H9 (cell line): ENCODE results near the gene TCF4. TPM values are rescaled to one million over a fixed set of nuclear protein-coding genes. Genes with fewer than 3 reads are reported as not detected.

Source experiments
- DNase-seq: peaks from one replicate; pipeline ENCODE4 v3.0.0-alpha.2; 2017
- H2AFZ ChIP-seq: one replicate; pipeline ENCODE4 v1.6.1; 2013; ENCODE audit warnings: mild to moderate bottlenecking, low read length, control low read depth, moderate library complexity
- H2AK5ac ChIP-seq: 2 replicates; pipeline ENCODE4 v1.6.1; 2013; ENCODE audit warnings: low read length, control low read depth, mixed read lengths; ENCODE audit not compliant: insufficient read length
- H2BK120ac ChIP-seq: one replicate; pipeline ENCODE4 v1.6.1; 2013; ENCODE audit warnings: low read depth, mild to moderate bottlenecking, low read length, control low read depth, inconsistent platforms; ENCODE audit not compliant: poor library complexity, severe bottlenecking
- H2BK12ac ChIP-seq: 2 replicates; pipeline ENCODE4 v1.6.1; 2013; ENCODE audit warnings: low read length, control low read depth, mixed read lengths, low read depth; ENCODE audit not compliant: insufficient read length
- H2BK15ac ChIP-seq: 2 replicates; pipeline ENCODE4 v1.6.1; 2013; ENCODE audit warnings: low read depth, low read length, control low read depth
- H2BK20ac ChIP-seq: one replicate; pipeline ENCODE4 v1.6.1; 2013; ENCODE audit warnings: low read depth, mild to moderate bottlenecking, low read length, control low read depth, inconsistent platforms; ENCODE audit not compliant: poor library complexity, severe bottlenecking
- H2BK5ac ChIP-seq: 2 replicates; pipeline ENCODE4 v1.6.1; 2013; ENCODE audit warnings: low read length, control low read depth, mixed read lengths; ENCODE audit not compliant: insufficient read length
- H3K14ac ChIP-seq: 2 replicates; pipeline ENCODE4 v1.6.1; 2013; ENCODE audit warnings: low read length, control low read depth; ENCODE audit not compliant: insufficient read depth
- H3K18ac ChIP-seq: 2 replicates; pipeline ENCODE4 v1.6.1; 2013; ENCODE audit warnings: low read depth, mild to moderate bottlenecking, mixed read lengths, low read length, control low read depth; ENCODE audit not compliant: insufficient read length
- H3K23ac ChIP-seq: 2 replicates; pipeline ENCODE4 v1.6.1; 2013; ENCODE audit warnings: low read length, control low read depth, mixed read lengths, low read depth; ENCODE audit not compliant: insufficient read length
- H3K23me2 ChIP-seq: 2 replicates; pipeline ENCODE4 v1.6.1; 2013; ENCODE audit warnings: low read depth, mild to moderate bottlenecking, mixed read lengths, low read length, control low read depth; ENCODE audit not compliant: insufficient read length, poor library complexity, severe bottlenecking
- H3K27ac ChIP-seq: 2 replicates; pipeline ENCODE4 v1.5.1; 2013; ENCODE audit warnings: low read length, control low read depth, mixed read lengths, low read depth; ENCODE audit not compliant: insufficient read length
- H3K27me3 ChIP-seq: 2 replicates; pipeline ENCODE4 v1.6.1; 2013; ENCODE audit warnings: low read length, control low read depth, inconsistent platforms; ENCODE audit not compliant: insufficient read depth
- H3K4ac ChIP-seq: 2 replicates; pipeline ENCODE4 v1.6.1; 2013; ENCODE audit warnings: low read depth, mild to moderate bottlenecking, control low read depth, inconsistent platforms, low read length, moderate library complexity
- H3K4me1 ChIP-seq: 2 replicates; pipeline ENCODE4 v1.6.1; 2013; ENCODE audit warnings: low read length, control low read depth, inconsistent platforms; ENCODE audit not compliant: insufficient read depth
- H3K4me2 ChIP-seq: 2 replicates; pipeline ENCODE4 v1.6.1; 2013; ENCODE audit warnings: low read length, control low read depth, mixed read lengths; ENCODE audit not compliant: insufficient read length, insufficient read depth
- H3K56ac ChIP-seq: 2 replicates; pipeline ENCODE4 v1.6.1; 2013; ENCODE audit warnings: low read depth, mild to moderate bottlenecking, mixed read lengths, low read length, control low read depth; ENCODE audit not compliant: insufficient read length
- H3K79me1 ChIP-seq: 2 replicates; pipeline ENCODE4 v1.6.1; 2013; ENCODE audit warnings: low read depth, mild to moderate bottlenecking, moderate library complexity, low read length, control low read depth, inconsistent platforms; ENCODE audit not compliant: insufficient read depth, poor library complexity, severe bottlenecking
- H3K79me2 ChIP-seq: 2 replicates; pipeline ENCODE4 v1.6.1; 2013; ENCODE audit warnings: low read length, control low read depth, inconsistent platforms; ENCODE audit not compliant: insufficient read depth
- H3K9ac ChIP-seq: 2 replicates; pipeline ENCODE4 v1.6.1; 2013; ENCODE audit warnings: low read length, control low read depth, mixed read lengths; ENCODE audit not compliant: insufficient read length; ENCODE audit errors: extremely low read depth
- H3K9me3 ChIP-seq: one replicate; pipeline ENCODE4 v1.6.1; 2013; ENCODE audit warnings: low read depth, low read length, inconsistent platforms; ENCODE audit not compliant: control insufficient read depth
- H3T11ph ChIP-seq: one replicate; pipeline ENCODE4 v1.6.1; 2013; ENCODE audit warnings: mild to moderate bottlenecking, low read length, control low read depth, inconsistent platforms
- H4K20me1 ChIP-seq: one replicate; pipeline ENCODE4 v1.6.1; 2013; ENCODE audit not compliant: control insufficient read depth, insufficient read length, insufficient read depth
- H4K5ac ChIP-seq: 2 replicates; pipeline ENCODE4 v1.6.1; 2013; ENCODE audit warnings: low read depth, mild to moderate bottlenecking, mixed read lengths, low read length, control low read depth; ENCODE audit not compliant: insufficient read length
- H4K8ac ChIP-seq: replicated peaks from 2 replicates; pipeline ENCODE4 v1.6.1; 2013; ENCODE audit warnings: low read length, control low read depth, mixed read lengths, low read depth; ENCODE audit not compliant: insufficient read length
- H4K91ac ChIP-seq: 2 replicates; pipeline ENCODE4 v1.6.1; 2013; ENCODE audit warnings: low read depth, mild to moderate bottlenecking, moderate library complexity, mixed read lengths, low read length, control low read depth; ENCODE audit not compliant: insufficient read length
- H3K27ac Mint-ChIP-seq, 3 experiments: 2 replicates in 2 of 3; 3 replicates in 1 of 3; pipeline ENCODE4 v1.8.0; 2020 to 2021; ENCODE audit warnings: mixed read lengths in 3 of 3, mild to moderate bottlenecking in 1 of 3, moderate library complexity in 1 of 3
- H3K27me3 Mint-ChIP-seq: 2 replicates; pipeline ENCODE4 v1.8.0; 2021; ENCODE audit warnings: low read depth, mild to moderate bottlenecking, moderate library complexity, mixed read lengths
- H3K36me3 Mint-ChIP-seq, 3 experiments: 2 replicates in 2 of 3; 3 replicates in 1 of 3; pipeline ENCODE4 v1.8.0; 2020 to 2021; ENCODE audit warnings: low read depth in 3 of 3, mixed read lengths in 3 of 3; ENCODE audit not compliant: insufficient read depth in 1 of 3
- H3K4me1 Mint-ChIP-seq, 2 experiments: 2 replicates each; pipeline ENCODE4 v1.8.0; 2020; ENCODE audit warnings: mixed read lengths in 2 of 2
- H3K4me3 Mint-ChIP-seq, 2 experiments: 2 replicates in 1 of 2; 3 replicates in 1 of 2; pipeline ENCODE4 v1.8.0; 2020 to 2021; ENCODE audit warnings: mild to moderate bottlenecking in 2 of 2, mixed read lengths in 2 of 2, moderate library complexity in 1 of 2
- H3K9me3 Mint-ChIP-seq, 2 experiments: 2 replicates in 1 of 2; 3 replicates in 1 of 2; pipeline ENCODE4 v1.8.0; 2020; ENCODE audit warnings: mild to moderate bottlenecking in 2 of 2, mixed read lengths in 2 of 2, moderate library complexity in 1 of 2
- WGBS: extraction: QIAGEN DNeasy Blood & Tissue Kit; methylation state at CpG from one replicate; pipeline ENCODE4 v1.1.7; 2013; ENCODE audit warnings: missing lambda C conversion rate, low lambda C conversion rate, mixed read lengths; ENCODE audit not compliant: insufficient read length; ENCODE audit errors: extremely low coverage; 5-methylcytosine and 5-hydroxymethylcytosine counted together
- total RNA-seq: library from RNA; stranded (reverse); gene quantifications from 2 replicates; pipeline ENCODE4 v1.2.1, GENCODE V29; 2021
- TF ChIP-seq, protein P1 (sequence below): fragments of 200-600 bp; sonication (generic); conservative IDR thresholded peaks from 3 replicates; pipeline ENCODE4 v1.8.0; 2021; ENCODE audit warnings: antibody characterized with exemption, mild to moderate bottlenecking

TCF4 gene
- total RNA-seq, 1 experiment from 2014 or later, result 99.4 TPM

DNA sequence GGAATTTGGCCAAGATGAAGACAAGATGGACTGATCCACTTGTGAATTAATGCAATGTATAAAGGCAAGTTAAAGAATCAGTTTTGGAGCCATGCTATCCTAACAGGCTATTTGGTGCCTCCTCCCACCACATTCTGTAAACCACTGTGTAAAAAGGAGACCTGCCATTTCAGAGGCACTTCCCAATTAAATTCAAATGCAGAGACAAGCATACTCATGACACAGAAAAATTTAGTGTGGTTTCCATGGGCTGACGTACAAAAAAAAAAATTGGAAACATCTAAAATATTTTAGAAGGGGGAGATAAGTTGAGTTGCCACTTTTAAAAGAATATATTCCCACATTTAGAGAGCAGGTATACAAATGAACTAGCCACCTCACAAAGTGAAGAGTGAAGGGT lies 112.1 kb downstream of the TCF4 start:
- Histone ChIP-seq H4K8ac (no peak overlapping the region), H4K91ac (no peak overlapping the region), H3K79me2 (peaks cover 2% of the 10 kb centered on the region; the same call in 1 of the 2 replicates), H3K14ac (no peak overlapping the region), H3K4me2 (no peak overlapping the region), H3K56ac (no peak overlapping the region), H3T11ph (no peak overlapping the region), H3K23me2 (no peaks in the 10 kb centered on the region), H2AK5ac (no peak overlapping the region), H3K18ac (no peak overlapping the region), H2AFZ (no peak overlapping the region), H3K9me3 (no peaks in the 10 kb centered on the region), H3K23ac (no peak overlapping the region), H2BK120ac (no peak overlapping the region), H2BK15ac (no peak overlapping the region), H3K9ac (no peak overlapping the region), H3K27ac (no peak overlapping the region), H3K4me1 (peaks cover 13% of the 10 kb centered on the region), H3K79me1 (peaks cover 4% of the 10 kb centered on the region), H4K20me1 (no peaks in the 10 kb centered on the region), H4K5ac (no peak overlapping the region), H2BK12ac (no peak overlapping the region), H3K27me3 (no peaks in the 10 kb centered on the region), H2BK20ac (no peak overlapping the region), H2BK5ac (no peak overlapping the region), H3K4ac (no peak overlapping the region)
- no peaks in the 10 kb centered on the region; a peak in 1 of 7 replicates for H3K36me3 Mint-ChIP-seq
- H3K4me1 Mint-ChIP-seq, result peaks cover 34 to 35% of the 10 kb centered on the region in 2 experiments
- H3K27ac Mint-ChIP-seq, result no peak overlapping the region; a peak in 1 of 7 replicates
- TF ChIP-seq, protein P1, sequence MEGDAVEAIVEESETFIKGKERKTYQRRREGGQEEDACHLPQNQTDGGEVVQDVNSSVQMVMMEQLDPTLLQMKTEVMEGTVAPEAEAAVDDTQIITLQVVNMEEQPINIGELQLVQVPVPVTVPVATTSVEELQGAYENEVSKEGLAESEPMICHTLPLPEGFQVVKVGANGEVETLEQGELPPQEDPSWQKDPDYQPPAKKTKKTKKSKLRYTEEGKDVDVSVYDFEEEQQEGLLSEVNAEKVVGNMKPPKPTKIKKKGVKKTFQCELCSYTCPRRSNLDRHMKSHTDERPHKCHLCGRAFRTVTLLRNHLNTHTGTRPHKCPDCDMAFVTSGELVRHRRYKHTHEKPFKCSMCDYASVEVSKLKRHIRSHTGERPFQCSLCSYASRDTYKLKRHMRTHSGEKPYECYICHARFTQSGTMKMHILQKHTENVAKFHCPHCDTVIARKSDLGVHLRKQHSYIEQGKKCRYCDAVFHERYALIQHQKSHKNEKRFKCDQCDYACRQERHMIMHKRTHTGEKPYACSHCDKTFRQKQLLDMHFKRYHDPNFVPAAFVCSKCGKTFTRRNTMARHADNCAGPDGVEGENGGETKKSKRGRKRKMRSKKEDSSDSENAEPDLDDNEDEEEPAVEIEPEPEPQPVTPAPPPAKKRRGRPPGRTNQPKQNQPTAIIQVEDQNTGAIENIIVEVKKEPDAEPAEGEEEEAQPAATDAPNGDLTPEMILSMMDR, result no peak
- DNase-seq, result no peak
- H3K9me3 Mint-ChIP-seq, result no peaks in the 10 kb centered on the region
- H3K4me3 Mint-ChIP-seq, result no peak overlapping the region
- H3K27me3 Mint-ChIP-seq, result no peaks in the 10 kb centered on the region
- WGBS, result no CpG with 5 or more reads among the region's 1 CpG
